GM19043 (cell line): ENCODE data around the gene POLE.

Experiments used
- ATAC-seq: cut with Tn5 transposase; IDR thresholded peaks from one replicate; pipeline ENCODE4 v1.9.1; 2021; ENCODE audit warnings: low read depth; ENCODE audit not compliant: unreplicated experiment

POLE gene

GRCh38 chr12:132657004-132657727 is 30.0 kb downstream of the POLE start:
- ATAC-seq: no peak

GRCh38 chr12:132653567-132654290 is 33.4 kb downstream of the POLE start:
- no peak for ATAC-seq

GRCh38 chr12:132651444-132652100 is 35.6 kb downstream of the POLE start:
- ATAC-seq: no peak

- no peak for ATAC-seq
Measured at GRCh38 chr12:132649226-132649945, 37.8 kb downstream of the POLE start.

GRCh38 chr12:132648616-132649225 is 38.4 kb downstream of the POLE start:
- ATAC-seq: no peak

- no peak for ATAC-seq
Measured at GRCh38 chr12:132647858-132648257, 39.3 kb downstream of the POLE start.

- no peak for ATAC-seq
Measured at GRCh38 chr12:132646850-132647249, 40.3 kb downstream of the POLE start.

- no peak for ATAC-seq
Measured at GRCh38 chr12:132642846-132643835, 44.0 kb downstream of the POLE start.

- ATAC-seq: no peak
Measured at GRCh38 chr12:132641811-132642650, 45.1 kb downstream of the POLE start.

- ATAC-seq: no peak
Measured at GRCh38 chr12:132640936-132641335, 46.2 kb downstream of the POLE start.

GRCh38 chr12:132639956-132640520 is 47.1 kb downstream of the POLE start:
- ATAC-seq: no peak

- ATAC-seq: peak; percentile 51
Measured at GRCh38 chr12:132638541-132639408, 48.4 kb downstream of the POLE start.

GRCh38 chr12:132637811-132638210 is 49.3 kb downstream of the POLE start:
- ATAC-seq: no peak

GRCh38 chr12:132635076-132635955 is 51.8 kb downstream of the POLE start:
- ATAC-seq: no peak

- no peak for ATAC-seq
Measured at GRCh38 chr12:132634411-132634990, 52.6 kb downstream of the POLE start.

- ATAC-seq: no peak
Measured at GRCh38 chr12:132633901-132634300, 53.2 kb downstream of the POLE start.
